HL-60 (cell line): Measurements from ENCODE around the gene TMEM208.

ENCODE experiments used
- POLR2AphosphoS5 ChIP-seq: IDR thresholded peaks from 2 replicates; pipeline ENCODE4 v1.6.1; 2012; ENCODE audit warnings: low read depth
- TF ChIP-seq, protein P1 (sequence below): IDR thresholded peaks from one replicate; pipeline ENCODE4 v1.5.1; 2011; ENCODE audit warnings: low read length, control low read depth, inconsistent platforms; ENCODE audit not compliant: insufficient read depth

DNA sequence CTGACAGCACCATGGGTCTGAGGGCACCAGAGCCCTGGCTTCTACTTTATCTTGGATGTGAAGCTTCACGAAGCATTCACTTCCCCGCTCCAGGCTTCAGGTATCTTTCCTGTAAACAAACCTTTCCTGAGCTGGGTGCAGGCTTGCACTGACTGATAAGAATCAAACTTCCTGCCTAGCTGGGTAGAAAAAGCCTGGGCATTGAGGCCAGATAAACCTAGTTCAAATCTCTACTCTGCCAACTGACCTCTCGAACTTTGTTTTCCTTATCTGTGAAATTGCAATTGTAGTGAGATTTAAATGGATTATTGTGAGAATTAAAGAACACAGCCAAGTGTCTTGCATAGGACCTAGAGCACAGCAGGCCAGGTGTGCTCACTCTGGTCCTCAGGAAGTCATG is 2.9 kb upstream of the TMEM208 start:
- TF ChIP-seq, protein P1, sequence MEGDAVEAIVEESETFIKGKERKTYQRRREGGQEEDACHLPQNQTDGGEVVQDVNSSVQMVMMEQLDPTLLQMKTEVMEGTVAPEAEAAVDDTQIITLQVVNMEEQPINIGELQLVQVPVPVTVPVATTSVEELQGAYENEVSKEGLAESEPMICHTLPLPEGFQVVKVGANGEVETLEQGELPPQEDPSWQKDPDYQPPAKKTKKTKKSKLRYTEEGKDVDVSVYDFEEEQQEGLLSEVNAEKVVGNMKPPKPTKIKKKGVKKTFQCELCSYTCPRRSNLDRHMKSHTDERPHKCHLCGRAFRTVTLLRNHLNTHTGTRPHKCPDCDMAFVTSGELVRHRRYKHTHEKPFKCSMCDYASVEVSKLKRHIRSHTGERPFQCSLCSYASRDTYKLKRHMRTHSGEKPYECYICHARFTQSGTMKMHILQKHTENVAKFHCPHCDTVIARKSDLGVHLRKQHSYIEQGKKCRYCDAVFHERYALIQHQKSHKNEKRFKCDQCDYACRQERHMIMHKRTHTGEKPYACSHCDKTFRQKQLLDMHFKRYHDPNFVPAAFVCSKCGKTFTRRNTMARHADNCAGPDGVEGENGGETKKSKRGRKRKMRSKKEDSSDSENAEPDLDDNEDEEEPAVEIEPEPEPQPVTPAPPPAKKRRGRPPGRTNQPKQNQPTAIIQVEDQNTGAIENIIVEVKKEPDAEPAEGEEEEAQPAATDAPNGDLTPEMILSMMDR = no peak
- no peak for TF ChIP-seq POLR2AphosphoS5
